GM12892 (cell line): Measurements from ENCODE around the gene PNP.

ENCODE experiments used
- POLR2A ChIP-seq: IDR thresholded peaks from 2 replicates; pipeline ENCODE4 v1.6.1; 2011; ENCODE audit warnings: low read depth, low read length, control low read depth
- POLR2AphosphoS5 ChIP-seq: IDR thresholded peaks from 2 replicates; pipeline ENCODE4 v1.6.1; 2011; ENCODE audit warnings: low read depth, low read length, control low read depth

GRCh38 chr14:20512177-20512905 lies 43.1 kb downstream of the PNP start:
- no peak for TF ChIP-seq POLR2AphosphoS5
- no peak for TF ChIP-seq POLR2A
